Medulla oblongata (tissue), 1 donor: ENCODE results near the gene PLPP4.

Experiments
- DNase-seq: peaks from one replicate; pipeline ENCODE4 v3.0.0-alpha.2; 2015; ENCODE audit errors: extremely low spot score

PLPP4 gene

GRCh38 chr10:120456626-120457430 is at the start of gene PLPP4:
TSS of gene PLPP4 (plus strand) at chr10:120457227. CDS start at chr10:120457306, 79 bp downstream.
- DNase-seq: peak; percentile 42

- no peak for DNase-seq
Measured at GRCh38 chr10:120409816-120410215, 47.2 kb upstream of the PLPP4 start.

- DNase-seq: no peak
Measured at GRCh38 chr10:120414946-120415345, 42.1 kb upstream of the PLPP4 start.

GRCh38 chr10:120415709-120416330 is 41.2 kb upstream of the PLPP4 start:
- no peak for DNase-seq

GRCh38 chr10:120420421-120420820 is 36.6 kb upstream of the PLPP4 start:
- DNase-seq: no peak

- DNase-seq: no peak
Measured at GRCh38 chr10:120421250-120421649, 35.8 kb upstream of the PLPP4 start.

GRCh38 chr10:120422457-120422856 is 34.6 kb upstream of the PLPP4 start:
- DNase-seq: no peak

- peak; percentile 73 for DNase-seq
Measured at GRCh38 chr10:120423431-120424197, 33.4 kb upstream of the PLPP4 start.

- DNase-seq: no peak
Measured at GRCh38 chr10:120424198-120424464, 32.9 kb upstream of the PLPP4 start.

- no peak for DNase-seq
Measured at GRCh38 chr10:120426306-120426705, 30.7 kb upstream of the PLPP4 start.

GRCh38 chr10:120428754-120429153 is 28.3 kb upstream of the PLPP4 start:
- DNase-seq: no peak

- DNase-seq: no peak
Measured at GRCh38 chr10:120429395-120429794, 27.6 kb upstream of the PLPP4 start.

GRCh38 chr10:120431251-120431651 is 25.8 kb upstream of the PLPP4 start:
- no peak for DNase-seq

GRCh38 chr10:120432209-120432608 is 24.8 kb upstream of the PLPP4 start:
- no peak for DNase-seq

- DNase-seq: no peak
Measured at GRCh38 chr10:120433141-120433540, 23.9 kb upstream of the PLPP4 start.

- no peak for DNase-seq
Measured at GRCh38 chr10:120436439-120437112, 20.5 kb upstream of the PLPP4 start.

GRCh38 chr10:120437541-120437940 is 19.5 kb upstream of the PLPP4 start:
- DNase-seq: no peak

- DNase-seq: no peak
Measured at GRCh38 chr10:120451968-120452367, 5.1 kb upstream of the PLPP4 start.

GRCh38 chr10:120453319-120453718 is 3.7 kb upstream of the PLPP4 start:
- no peak for DNase-seq

GRCh38 chr10:120453886-120454285 is 3.1 kb upstream of the PLPP4 start:
- DNase-seq: no peak

- DNase-seq: no peak
Measured at GRCh38 chr10:120455004-120455403, 2.0 kb upstream of the PLPP4 start.

GRCh38 chr10:120455606-120456005 is 1.4 kb upstream of the PLPP4 start:
- no peak for DNase-seq
